Natural killer cell (primary cell): Measurements from ENCODE around the gene MYO1G. TPM values are rescaled to one million over a fixed set of nuclear protein-coding genes. Genes with fewer than 3 reads are reported as not detected.

Experiments used
- ATAC-seq, 3 donors: fragments of 150-1000 bp in 2 of 3; fragments of 200-7000 bp in 1 of 3; cut with Tn5 transposase; 1 replicate in 1 of 3; 2 replicates in 2 of 3; pipeline ENCODE4 v1.10.0; 2021; ENCODE audit warnings: mild to moderate bottlenecking in 2 of 3, moderate library complexity in 2 of 3
- DNase-seq, 2 donors: peaks; one replicate each; pipeline versions ENCODE4 v3.0.0 to v3.0.0-alpha.2; 2013 to 2021; ENCODE audit warnings: mixed read lengths in 1 of 2
- H3K27ac ChIP-seq: one replicate; pipeline ENCODE4 v1.5.1; 2013; ENCODE audit warnings: mild to moderate bottlenecking, low read length
- H3K27me3 ChIP-seq: one replicate; pipeline ENCODE4 v1.6.1; 2013; ENCODE audit warnings: low read length; ENCODE audit not compliant: control insufficient read depth, insufficient read depth
- H3K36me3 ChIP-seq: one replicate; pipeline ENCODE4 v1.6.1; 2013; ENCODE audit warnings: low read length; ENCODE audit not compliant: control insufficient read depth, insufficient read depth
- H3K4me1 ChIP-seq: one replicate; pipeline ENCODE4 v1.6.1; 2013; ENCODE audit warnings: low read length; ENCODE audit not compliant: control insufficient read depth, insufficient read depth
- H3K4me3 ChIP-seq: one replicate; pipeline ENCODE4 v1.5.1; 2013; ENCODE audit warnings: low read length
- H3K9me3 ChIP-seq: one replicate; pipeline ENCODE4 v1.6.1; 2013; ENCODE audit warnings: low read length; ENCODE audit not compliant: control insufficient read depth, insufficient read depth
- H3K27ac Mint-ChIP-seq, 2 donors: one replicate each; pipeline ENCODE4 v1.8.0; 2022; ENCODE audit warnings: mild to moderate bottlenecking in 2 of 2, mixed read lengths in 2 of 2, moderate library complexity in 1 of 2
- H3K27me3 Mint-ChIP-seq, 2 donors: one replicate each; pipeline ENCODE4 v1.8.0; 2022; ENCODE audit warnings: low read depth in 2 of 2, mixed read lengths in 2 of 2
- H3K36me3 Mint-ChIP-seq: one replicate; pipeline ENCODE4 v1.8.0; 2022; ENCODE audit warnings: mixed read lengths
- H3K4me1 Mint-ChIP-seq, 2 donors: one replicate each; pipeline ENCODE4 v1.8.0; 2022; ENCODE audit warnings: mixed read lengths in 2 of 2
- H3K4me3 Mint-ChIP-seq: one replicate; pipeline ENCODE4 v1.8.0; 2022; ENCODE audit warnings: mild to moderate bottlenecking, moderate library complexity, mixed read lengths
- H3K9me3 Mint-ChIP-seq, 2 donors: one replicate each; pipeline ENCODE4 v1.8.0; 2022; ENCODE audit warnings: mixed read lengths in 2 of 2
- WGBS: methylation state at CpG from one replicate; pipeline ENCODE4 v1.1.7; 2013; ENCODE audit warnings: missing lambda C conversion rate; ENCODE audit not compliant: insufficient coverage; 5-methylcytosine and 5-hydroxymethylcytosine counted together
- intact Hi-C: fragments of 100-400 bp; cut with micrococcal nuclease; formaldehyde crosslinking; loops from one replicate; pipeline ENCODE4 v1.14.2; 2022
- total RNA-seq, 4 donors: library from RNA; stranded (reverse); fragments of 120-200 nt in 1 of 4; gene quantifications; one replicate each; pipeline versions ENCODE4 v1.2.3 to v1.2.4, GENCODE V29; 2013 to 2022
- TF ChIP-seq, protein P1 (sequence below): fragments of 200-600 bp; IDR thresholded peaks from one replicate; pipeline ENCODE4 v1.8.0; 2022; ENCODE audit warnings: antibody characterized with exemption

The MYO1G gene
- total RNA-seq, 3 donors from 2014 or later (not counting 1 experiment from before 2014, with no cell fraction given) = 371 to 470 (median 429) TPM

DNA sequence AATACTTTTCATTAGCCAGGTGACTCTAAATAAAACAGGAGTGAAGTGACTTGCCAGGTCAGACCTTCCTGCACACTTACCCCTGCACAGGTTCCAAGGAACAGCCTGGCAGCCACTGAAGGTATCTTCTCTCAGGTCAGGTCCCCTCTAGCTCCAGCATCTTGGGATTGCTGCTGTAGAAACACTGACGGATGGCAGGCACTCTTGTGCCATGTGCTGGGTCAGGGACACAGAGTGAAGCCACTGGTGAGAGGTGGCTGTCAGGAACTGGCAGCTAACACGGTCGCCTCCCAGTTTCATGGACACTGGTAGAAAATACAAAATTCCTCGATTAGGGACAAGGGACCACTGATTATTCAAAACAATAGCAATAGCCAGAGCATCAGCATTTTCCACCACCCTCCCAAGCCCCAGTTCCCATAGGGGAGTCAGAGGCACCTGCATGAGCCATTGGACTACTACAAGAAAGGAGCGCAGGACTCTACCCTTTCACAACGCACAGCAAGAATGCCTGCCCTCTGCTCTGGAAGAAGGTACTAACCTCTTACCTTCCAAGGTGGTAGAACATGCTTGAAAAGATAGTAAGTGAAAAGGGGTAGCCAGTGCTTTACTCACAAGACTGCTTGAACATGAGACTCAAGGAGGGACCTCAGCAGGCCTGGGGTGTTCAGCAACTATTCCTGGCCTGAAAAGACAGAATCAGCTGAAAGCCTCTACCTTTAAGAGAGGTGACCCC, 5.1 kb upstream of the MYO1G start:
- H3K27me3 ChIP-seq = no peaks in the 10 kb centered on the region
- Mint-ChIP-seq H3K36me3 (peaks cover 11% of the 10 kb centered on the region), H3K4me3 (peak overlapping the region; percentile 45), H3K4me1 (peaks cover 59 to 65% of the 10 kb centered on the region in 2 donors), H3K9me3 (no peaks in the 10 kb centered on the region), H3K27ac (peak overlapping the region; percentile 99 to 100), H3K27me3 (no peaks in the 10 kb centered on the region)
- WGBS = 84% methylated on average over 6 of the region's 6 CpGs
- intact Hi-C loops = no loop called here
- no peak overlapping the region for H3K27ac ChIP-seq
- no peak for DNase-seq
- TF ChIP-seq, protein P1, sequence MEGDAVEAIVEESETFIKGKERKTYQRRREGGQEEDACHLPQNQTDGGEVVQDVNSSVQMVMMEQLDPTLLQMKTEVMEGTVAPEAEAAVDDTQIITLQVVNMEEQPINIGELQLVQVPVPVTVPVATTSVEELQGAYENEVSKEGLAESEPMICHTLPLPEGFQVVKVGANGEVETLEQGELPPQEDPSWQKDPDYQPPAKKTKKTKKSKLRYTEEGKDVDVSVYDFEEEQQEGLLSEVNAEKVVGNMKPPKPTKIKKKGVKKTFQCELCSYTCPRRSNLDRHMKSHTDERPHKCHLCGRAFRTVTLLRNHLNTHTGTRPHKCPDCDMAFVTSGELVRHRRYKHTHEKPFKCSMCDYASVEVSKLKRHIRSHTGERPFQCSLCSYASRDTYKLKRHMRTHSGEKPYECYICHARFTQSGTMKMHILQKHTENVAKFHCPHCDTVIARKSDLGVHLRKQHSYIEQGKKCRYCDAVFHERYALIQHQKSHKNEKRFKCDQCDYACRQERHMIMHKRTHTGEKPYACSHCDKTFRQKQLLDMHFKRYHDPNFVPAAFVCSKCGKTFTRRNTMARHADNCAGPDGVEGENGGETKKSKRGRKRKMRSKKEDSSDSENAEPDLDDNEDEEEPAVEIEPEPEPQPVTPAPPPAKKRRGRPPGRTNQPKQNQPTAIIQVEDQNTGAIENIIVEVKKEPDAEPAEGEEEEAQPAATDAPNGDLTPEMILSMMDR = no peak
- H3K9me3 ChIP-seq = no peaks in the 10 kb centered on the region
- ATAC-seq = no peak
- peaks cover 64% of the 10 kb centered on the region for H3K4me1 ChIP-seq
- peaks cover 40% of the 10 kb centered on the region for H3K36me3 ChIP-seq
- H3K4me3 ChIP-seq = no peak overlapping the region

DNA sequence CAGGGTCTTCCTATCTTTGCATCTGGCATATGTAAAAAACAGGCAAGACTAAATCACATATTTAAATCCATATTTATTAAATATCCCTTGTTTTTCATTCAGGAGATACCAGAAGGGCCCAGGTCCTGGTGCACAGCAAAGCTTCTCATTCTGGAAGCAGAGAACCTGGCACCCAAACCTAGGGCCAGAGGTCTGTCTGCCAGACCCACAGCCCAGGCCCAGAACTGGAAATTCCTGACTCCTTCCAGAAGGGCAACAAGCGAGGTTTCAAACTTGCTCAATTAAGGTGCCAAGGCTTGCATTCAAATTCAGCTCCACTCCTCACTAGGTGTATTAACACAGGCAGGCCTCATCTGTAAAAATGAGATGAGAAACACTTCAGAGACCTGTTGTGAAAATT, 4.2 kb upstream of the MYO1G start:
- 93% methylated on average over 1 of the region's 1 CpG for WGBS
- Mint-ChIP-seq H3K36me3 (peaks cover 11% of the 10 kb centered on the region), H3K9me3 (no peaks in the 10 kb centered on the region), H3K4me1 (peaks cover 67 to 74% of the 10 kb centered on the region in 2 donors), H3K4me3 (no peak overlapping the region), H3K27ac (peak overlapping the region; percentile 23 to 99), H3K27me3 (no peaks in the 10 kb centered on the region)
- H3K36me3 ChIP-seq = peaks cover 40% of the 10 kb centered on the region
- no peak overlapping the region for H3K4me3 ChIP-seq
- no peak for ATAC-seq
- no peaks in the 10 kb centered on the region for H3K9me3 ChIP-seq
- TF ChIP-seq, protein P1 = no peak
- no peaks in the 10 kb centered on the region for H3K27me3 ChIP-seq
- no peak for DNase-seq
- intact Hi-C loops = no loop called here
- no peak overlapping the region for H3K27ac ChIP-seq
- H3K4me1 ChIP-seq = peaks cover 73% of the 10 kb centered on the region

DNA sequence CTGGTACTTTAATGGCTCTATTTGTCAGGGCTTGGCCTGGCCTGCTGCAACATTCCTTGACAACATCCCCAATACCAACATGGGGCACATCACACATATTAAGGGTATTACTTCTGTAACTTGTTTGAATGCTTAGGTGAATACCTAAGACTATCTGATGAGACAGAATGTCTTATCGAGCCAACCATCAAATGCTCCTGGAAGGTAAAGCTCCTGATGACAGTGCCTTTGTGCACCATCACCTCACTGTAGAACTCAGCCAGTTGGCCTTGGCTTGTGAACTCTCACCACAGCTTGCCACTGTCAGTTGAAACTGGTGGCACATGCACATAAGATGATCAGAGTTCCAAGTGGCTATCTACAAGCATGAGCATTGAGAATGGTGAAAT, 3.7 kb upstream of the MYO1G start:
- intact Hi-C loops = no loop called here
- Mint-ChIP-seq H3K4me1 (peaks cover 71 to 74% of the 10 kb centered on the region in 2 donors), H3K36me3 (peaks cover 11% of the 10 kb centered on the region), H3K27me3 (no peaks in the 10 kb centered on the region), H3K27ac (peak overlapping the region; percentile 23 to 99), H3K9me3 (no peaks in the 10 kb centered on the region), H3K4me3 (no peak overlapping the region)
- no peaks in the 10 kb centered on the region for H3K9me3 ChIP-seq
- peaks cover 40% of the 10 kb centered on the region for H3K36me3 ChIP-seq
- peaks cover 75% of the 10 kb centered on the region for H3K4me1 ChIP-seq
- H3K27ac ChIP-seq = no peak overlapping the region
- no peak overlapping the region for H3K4me3 ChIP-seq
- DNase-seq = no peak
- TF ChIP-seq, protein P1 = no peak
- ATAC-seq = no peak
- H3K27me3 ChIP-seq = no peaks in the 10 kb centered on the region
- WGBS = 88% methylated on average over 1 of the region's 1 CpG
